Psoas muscle (tissue), 8 donors: ENCODE measurements around the gene ZNF638. TPM values are rescaled to one million over a fixed set of nuclear protein-coding genes. Genes with fewer than 3 reads are reported as not detected.

ENCODE experiments used
- ATAC-seq, 4 donors: fragments of 200-7000 bp; cut with Tn5 transposase; one replicate each; pipeline ENCODE4 v1.9.1; 2020; ENCODE audit warnings: moderate library complexity in 3 of 4, mild to moderate bottlenecking in 2 of 4
- DNase-seq, 2 donors: peaks; one replicate each; pipeline ENCODE4 v3.0.0-alpha.2; 2020
- H3K27ac ChIP-seq: fragments of 200-600 bp; one replicate; pipeline ENCODE4 v1.8.0; 2022
- H3K27me3 ChIP-seq, 3 donors: fragments of 200-600 bp in 1 of 3; one replicate each; pipeline versions ENCODE4 v1.6.1 to v1.8.0; 2013 to 2022; ENCODE audit warnings: low read length in 2 of 3, mild to moderate bottlenecking in 2 of 3, moderate library complexity in 1 of 3; ENCODE audit not compliant: insufficient read depth in 3 of 3
- H3K36me3 ChIP-seq, 2 donors: fragments of 200-600 bp in 1 of 2; one replicate each; pipeline versions ENCODE4 v1.6.1 to v1.8.0; 2013 to 2022; ENCODE audit warnings: low read depth in 1 of 2, mild to moderate bottlenecking in 1 of 2, moderate library complexity in 1 of 2; ENCODE audit not compliant: insufficient read depth in 1 of 2
- H3K4me1 ChIP-seq: fragments of 200-600 bp; one replicate; pipeline ENCODE4 v1.8.0; 2022
- H3K4me3 ChIP-seq: fragments of 200-600 bp; one replicate; pipeline ENCODE4 v1.8.0; 2022; ENCODE audit warnings: mild to moderate bottlenecking
- H3K9me3 ChIP-seq: fragments of 200-600 bp; one replicate; pipeline ENCODE4 v1.8.0; 2022
- CTCF ChIP-seq: fragments of 200-600 bp; IDR thresholded peaks from one replicate; pipeline ENCODE4 v1.8.0; 2022; ENCODE audit warnings: antibody characterized with exemption
- WGBS, 3 donors: extraction: QIAGEN DNeasy Blood & Tissue Kit; methylation state at CpG; one replicate each; pipeline versions ENCODE4 v1.1.6 to v1.1.7; 2013; 5-methylcytosine and 5-hydroxymethylcytosine counted together
- intact Hi-C, 2 donors: fragments of 100-400 bp; cut with DNase I; formaldehyde crosslinking; loops; one replicate each; pipeline versions ENCODE4 v1.11.0 to v1.14.2; 2022
- polyA plus RNA-seq, 3 donors: library from polyadenylated mRNA; stranded (reverse); fragments of 200-250 nt; gene quantifications; one replicate each; pipeline ENCODE4 v1.2.3, GENCODE V29; 2013
- total RNA-seq, 4 donors: library from RNA; stranded (reverse); fragmentation: NEBNext Ultra II Directional in 2 of 4; extraction: Animal tissue kit (Norgen Biotek cat#: 25700) in 2 of 4; gene quantifications; one replicate each; pipeline versions ENCODE4 v1.2.1 to v1.2.4, GENCODE V29; 2021 to 2023
- donor health status: healthy with polysubstance abuse.
- donor health status: DM: no; HTN: no; CAD: no; lungs with moderate emphysema.
- donor health status: Bipolar disorder and iron deficiency.
- donor health status: healthy.
- donor health status: DM: yes; HTN: yes; CAD: no.
- donor health status: DM: no; HTN: no; CAD: no.
- donor health status: DM: no; HTN: no; CAD: no.
- donor health status: DM: yes; HTN: yes; CAD: no.

The ZNF638 gene
- total and polyA plus RNA-seq, 7 donors: 50.5 to 73.6 (median 62.3) TPM

GRCh38 chr2:71471276-71471675 lies 139.7 kb downstream of the ZNF638 start:
- ATAC-seq (no peak), DNase-seq (no peak)
- Histone ChIP-seq H3K27ac (peak overlapping the region; percentile 90), H3K4me3 (no peak overlapping the region), H3K4me1 (peaks cover 78% of the 10 kb centered on the region), H3K27me3 (no peaks in the 10 kb centered on the region), H3K36me3 (peaks cover 0 to 10% of the 10 kb centered on the region in 2 donors), H3K9me3 (no peaks in the 10 kb centered on the region)
- no peak for TF ChIP-seq CTCF
- intact Hi-C loops: no loop called here
- WGBS, 3 donors: 17 to 79% (median 45%) methylated on average over 1 of the region's 1 CpG

- H3K4me1 ChIP-seq: peaks cover 84% of the 10 kb centered on the region
- no peaks in the 10 kb centered on the region for H3K9me3 ChIP-seq
- no peak overlapping the region for H3K4me3 ChIP-seq
- DNase-seq (no peak), ATAC-seq (no peak)
- peak overlapping the region; percentile 90 for H3K27ac ChIP-seq
- intact Hi-C loops: no loop called here
- WGBS, 3 donors: 42 to 63% (median 59%) methylated on average over 2 of the region's 2 CpGs
- H3K36me3 ChIP-seq: peaks cover 0 to 10% of the 10 kb centered on the region in 2 donors
- no peak for TF ChIP-seq CTCF
- H3K27me3 ChIP-seq: no peaks in the 10 kb centered on the region
Observed at GRCh38 chr2:71472019-71472418, 140.4 kb downstream of the ZNF638 start.

GRCh38 chr2:71473346-71474031 lies 141.9 kb downstream of the ZNF638 start:
- intact Hi-C loops: no loop called here

GRCh38 chr2:71474116-71474743 lies 142.6 kb downstream of the ZNF638 start:
- Histone ChIP-seq H3K27ac (peak overlapping the region; percentile 90), H3K36me3 (peaks cover 0 to 10% of the 10 kb centered on the region in 2 donors), H3K27me3 (no peaks in the 10 kb centered on the region), H3K4me3 (no peak overlapping the region), H3K4me1 (peaks cover 70% of the 10 kb centered on the region), H3K9me3 (no peaks in the 10 kb centered on the region)
- DNase-seq: no peak
- peak in 1 of 4 donors; percentile 6 for ATAC-seq
- intact Hi-C loops: no loop called here
- no peak for TF ChIP-seq CTCF
- 77 to 93% (median 80%) methylated on average over 5 of the region's 5 CpGs for WGBS, 3 donors

More at GRCh38 chr2:71473346-71474031, 141.9 kb downstream of the ZNF638 start:
- peak; percentile 30 to 51 (median 34) for ATAC-seq
- Histone ChIP-seq H3K27me3 (no peaks in the 10 kb centered on the region), H3K9me3 (no peaks in the 10 kb centered on the region), H3K36me3 (peaks cover 0 to 10% of the 10 kb centered on the region in 2 donors), H3K4me1 (peaks cover 77% of the 10 kb centered on the region), H3K4me3 (no peak overlapping the region), H3K27ac (peak overlapping the region; percentile 90)
- no peak for TF ChIP-seq CTCF
- WGBS, 3 donors: 68 to 86% (median 74%) methylated on average over 9 of the region's 9 CpGs
- no peak for DNase-seq
